Activated T-cell treated with anti-CD3 and anti-CD28 coated beads, Interleukin-2, amount 50 U/mL, for 4 hours (primary cell): Measurements from ENCODE around the gene STXBP5. TPM values are rescaled to one million over a fixed set of nuclear protein-coding genes. Genes with fewer than 3 reads are reported as not detected.
"Not testable (repeated sequence)": the region's sequence is repeated elsewhere in the genome, so short reads cannot be mapped to it uniquely, and the experiment has no call there.

Experiments
- ATAC-seq, 2 donors: fragments of 200-7000 bp; cut with Tn5 transposase; one replicate each; pipeline ENCODE4 v1.10.0; 2021
- DNase-seq: peaks from one replicate; pipeline ENCODE4 v3.0.0-alpha.2; 2020
- H3K27me3 Mint-ChIP-seq: one replicate; pipeline ENCODE4 v1.8.0; 2021; ENCODE audit warnings: low read depth, mixed read lengths
- H3K36me3 Mint-ChIP-seq: one replicate; pipeline ENCODE4 v1.8.0; 2022; ENCODE audit warnings: mixed read lengths; ENCODE audit not compliant: insufficient read depth
- H3K4me1 Mint-ChIP-seq: one replicate; pipeline ENCODE4 v1.8.0; 2021; ENCODE audit warnings: low read depth, mixed read lengths
- H3K4me3 Mint-ChIP-seq: one replicate; pipeline ENCODE4 v1.8.0; 2021; ENCODE audit warnings: mild to moderate bottlenecking, moderate library complexity, mixed read lengths
- H3K9me3 Mint-ChIP-seq: one replicate; pipeline ENCODE4 v1.8.0; 2021; ENCODE audit warnings: mixed read lengths
- total RNA-seq, 3 donors: library from RNA; stranded (reverse); gene quantifications; one replicate each; pipeline ENCODE4 v1.2.1, GENCODE V29; 2021

The STXBP5 gene
- total RNA-seq, 3 donors from 2014 or later = 18.4 to 19.7 (median 19.4) TPM

DNA sequence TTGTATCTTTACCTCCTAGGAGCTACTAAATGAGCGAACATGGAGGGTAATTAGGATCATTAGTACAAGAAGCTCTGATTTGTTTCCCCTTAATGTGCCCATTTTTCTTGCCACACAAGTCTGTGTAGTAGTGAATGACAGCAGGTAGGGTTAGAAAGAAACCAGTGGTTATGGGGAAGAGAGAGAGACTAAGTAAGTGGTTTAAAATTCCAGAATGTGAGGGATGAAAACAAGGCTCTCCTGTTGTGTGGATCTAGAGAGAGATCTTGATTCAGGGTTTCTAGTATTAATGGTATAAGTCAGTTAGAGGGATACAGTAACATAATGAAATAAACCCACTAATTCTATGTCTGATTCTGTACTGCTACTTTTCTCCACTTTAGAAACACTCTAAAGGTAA is 22.7 kb downstream of the STXBP5 start:
- no peaks in the 10 kb centered on the region for H3K9me3 Mint-ChIP-seq
- no peak for ATAC-seq
- DNase-seq = no peak
- H3K4me1 Mint-ChIP-seq = peaks cover 35% of the 10 kb centered on the region
- H3K4me3 Mint-ChIP-seq = no peak overlapping the region
- no peaks in the 10 kb centered on the region for H3K27me3 Mint-ChIP-seq
- peaks cover 18% of the 10 kb centered on the region for H3K36me3 Mint-ChIP-seq

DNA sequence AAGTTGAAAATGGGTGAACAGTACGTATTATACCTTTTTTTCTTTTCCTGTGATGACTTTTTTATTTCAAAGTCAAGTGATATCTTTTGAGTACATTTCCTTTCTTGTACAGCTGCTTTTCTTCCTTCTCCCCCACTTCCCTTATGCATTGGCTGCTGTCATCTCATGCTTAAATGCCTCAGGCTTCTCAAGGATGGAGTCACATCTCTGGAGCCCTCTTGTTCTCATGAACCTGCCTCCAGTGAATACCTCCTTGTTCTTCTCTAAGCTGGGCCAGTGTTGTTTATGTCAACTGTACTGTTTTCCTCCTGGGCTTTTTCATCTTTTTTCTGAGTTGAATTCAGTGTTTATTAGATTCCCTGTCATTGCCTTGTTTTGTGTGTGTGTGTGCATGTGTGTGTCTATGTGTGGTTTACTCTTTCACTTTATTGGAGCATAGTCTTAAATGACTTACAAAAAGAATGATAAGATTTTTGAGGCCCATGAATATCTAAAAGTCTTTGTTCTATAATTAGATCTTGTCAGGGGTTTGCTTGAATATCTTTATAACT is 23.6 kb downstream of the STXBP5 start:
- DNase-seq = no peak
- peak in 1 of 2 donors; percentile 18 for ATAC-seq
- Mint-ChIP-seq H3K27me3 (no peaks in the 10 kb centered on the region), H3K4me1 (peaks cover 26% of the 10 kb centered on the region), H3K9me3 (no peaks in the 10 kb centered on the region), H3K4me3 (no peak overlapping the region), H3K36me3 (peaks cover 14% of the 10 kb centered on the region)

DNA sequence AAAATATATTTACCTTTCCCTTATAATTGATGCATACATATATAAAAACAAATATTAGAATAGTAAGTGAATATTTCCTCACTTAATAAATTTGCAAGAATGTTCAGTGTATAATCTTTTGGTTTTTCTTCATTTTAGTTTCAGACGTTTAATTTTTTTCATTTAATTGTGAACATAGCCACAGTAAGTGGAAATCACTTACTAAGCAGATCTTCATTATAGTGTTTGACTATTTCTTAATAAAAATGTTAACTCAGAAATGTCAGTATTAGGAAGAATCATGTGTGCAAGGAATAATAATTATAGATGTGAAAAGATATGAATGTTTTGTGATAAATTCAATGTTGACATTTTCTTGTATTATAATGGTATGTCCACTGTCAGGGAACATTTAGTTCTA is 27.4 kb downstream of the STXBP5 start:
- Mint-ChIP-seq H3K4me1 (peaks cover 22% of the 10 kb centered on the region), H3K4me3 (no peak overlapping the region), H3K27me3 (no peaks in the 10 kb centered on the region), H3K9me3 (no peaks in the 10 kb centered on the region), H3K36me3 (peaks cover 8% of the 10 kb centered on the region)
- no peak for DNase-seq
- no peak for ATAC-seq

DNA sequence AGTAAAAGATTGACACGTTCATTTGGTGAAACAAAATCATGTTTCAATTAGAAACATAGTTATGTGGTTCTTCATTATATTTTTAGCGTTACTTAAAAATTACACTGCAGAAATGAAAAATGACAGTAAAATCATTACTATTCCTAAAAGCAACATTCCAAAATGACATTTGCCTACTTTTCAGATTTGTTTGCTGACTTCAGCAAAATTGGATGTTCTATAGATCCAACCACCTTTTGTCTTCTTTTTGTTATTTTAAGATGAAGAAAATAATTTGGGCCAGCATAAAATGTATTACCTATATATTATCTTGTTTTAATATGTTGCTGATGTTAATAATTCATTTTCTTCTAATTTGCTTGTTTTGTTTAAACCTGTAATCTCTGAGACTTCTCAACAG is 30.5 kb downstream of the STXBP5 start:
- Mint-ChIP-seq H3K9me3 (no peaks in the 10 kb centered on the region), H3K4me3 (no peak overlapping the region), H3K27me3 (no peaks in the 10 kb centered on the region), H3K4me1 (peaks cover 8% of the 10 kb centered on the region), H3K36me3 (peaks cover 26% of the 10 kb centered on the region)
- ATAC-seq (no peak), DNase-seq (no peak)

DNA sequence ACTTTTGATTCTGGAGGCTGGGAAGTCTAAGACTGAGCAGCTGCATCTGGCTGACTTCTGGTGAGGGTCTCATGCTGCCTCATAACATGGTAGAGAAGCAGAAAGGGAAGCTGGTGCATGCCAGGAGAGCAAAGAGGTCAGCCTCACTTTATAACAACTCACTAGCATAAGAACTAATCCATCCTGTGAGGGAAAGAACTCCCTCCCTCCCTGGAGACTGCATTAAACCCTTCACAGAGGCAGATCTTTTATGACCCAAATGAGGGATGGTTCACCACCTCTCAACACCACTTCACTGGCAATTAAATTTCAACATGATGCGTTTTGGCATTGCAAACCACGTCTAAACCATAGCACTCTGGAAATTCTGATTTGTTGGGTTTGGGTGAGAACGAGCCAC is 33.9 kb downstream of the STXBP5 start:
- H3K4me3 Mint-ChIP-seq = no peak overlapping the region
- H3K9me3 Mint-ChIP-seq = no peaks in the 10 kb centered on the region
- H3K4me1 Mint-ChIP-seq = peaks cover 2% of the 10 kb centered on the region
- ATAC-seq = no peak
- peaks cover 36% of the 10 kb centered on the region for H3K36me3 Mint-ChIP-seq
- H3K27me3 Mint-ChIP-seq = no peaks in the 10 kb centered on the region
- no peak for DNase-seq

DNA sequence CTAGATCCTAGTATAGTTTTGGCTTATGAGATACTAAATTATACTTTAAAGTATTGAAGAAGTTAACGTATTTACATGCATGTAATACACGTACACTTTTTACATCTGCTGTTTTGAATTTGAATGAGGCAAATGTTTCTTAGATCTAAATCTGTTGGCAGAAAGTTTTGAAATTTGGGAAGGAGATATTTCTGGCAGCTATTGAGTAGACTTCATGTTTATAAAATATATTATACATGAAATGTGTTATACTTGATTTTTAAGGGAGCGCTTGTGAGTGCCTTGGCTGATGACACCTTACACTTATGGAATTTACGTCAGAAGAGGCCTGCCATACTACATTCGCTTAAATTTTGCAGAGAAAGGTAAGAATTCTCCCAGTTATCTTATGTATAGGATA is 34.7 kb downstream of the STXBP5 start:
- ATAC-seq (no peak), DNase-seq (no peak)
- Mint-ChIP-seq H3K27me3 (no peaks in the 10 kb centered on the region), H3K9me3 (no peaks in the 10 kb centered on the region), H3K4me1 (peaks cover 2% of the 10 kb centered on the region), H3K4me3 (no peak overlapping the region), H3K36me3 (peaks cover 37% of the 10 kb centered on the region)

DNA sequence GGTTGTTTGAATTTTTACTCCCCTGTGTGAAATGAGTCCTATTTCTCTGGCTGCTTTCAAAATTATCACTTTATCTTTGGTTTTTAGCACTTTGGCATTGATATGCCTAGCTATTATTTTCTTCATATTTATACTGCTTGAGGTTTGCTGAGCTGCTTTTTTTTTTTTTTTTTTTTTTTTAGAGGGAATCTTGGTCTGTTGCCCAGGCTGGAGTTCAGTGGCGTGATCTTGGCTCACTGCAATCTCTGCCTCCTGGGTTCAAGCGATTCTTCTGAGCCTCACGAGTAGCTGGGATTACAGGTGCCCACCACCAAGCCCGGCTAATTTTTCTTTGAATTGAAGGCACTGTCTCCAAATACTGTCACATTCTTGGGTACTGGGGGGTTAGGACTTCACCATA is 40.6 kb downstream of the STXBP5 start:
- Mint-ChIP-seq H3K4me3 (no peak overlapping the region), H3K4me1 (peaks cover 4% of the 10 kb centered on the region), H3K27me3 (no peaks in the 10 kb centered on the region), H3K9me3 (no peaks in the 10 kb centered on the region), H3K36me3 (peaks cover 33% of the 10 kb centered on the region)
- DNase-seq (no peak), ATAC-seq (no peak)

DNA sequence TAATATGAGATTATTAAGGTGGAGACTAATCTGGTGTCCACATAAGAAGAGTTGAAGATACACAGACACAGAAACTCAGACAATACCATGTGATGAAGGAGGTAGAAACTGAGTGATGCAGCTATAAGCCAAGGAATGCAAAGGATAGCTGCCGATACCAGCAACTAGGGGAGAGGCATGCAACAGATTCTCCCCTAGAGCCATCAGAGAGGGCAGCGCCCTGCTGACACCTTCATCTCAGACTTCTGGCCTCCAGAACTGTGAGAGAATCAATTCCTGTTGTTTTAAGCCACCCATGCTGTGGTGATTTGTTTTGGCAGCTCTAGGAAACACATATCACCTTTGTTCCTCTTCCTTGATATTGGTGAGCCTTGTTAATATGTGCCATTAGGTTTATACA is 41.5 kb downstream of the STXBP5 start:
- Mint-ChIP-seq H3K27me3 (no peaks in the 10 kb centered on the region), H3K36me3 (peaks cover 36% of the 10 kb centered on the region)

DNA sequence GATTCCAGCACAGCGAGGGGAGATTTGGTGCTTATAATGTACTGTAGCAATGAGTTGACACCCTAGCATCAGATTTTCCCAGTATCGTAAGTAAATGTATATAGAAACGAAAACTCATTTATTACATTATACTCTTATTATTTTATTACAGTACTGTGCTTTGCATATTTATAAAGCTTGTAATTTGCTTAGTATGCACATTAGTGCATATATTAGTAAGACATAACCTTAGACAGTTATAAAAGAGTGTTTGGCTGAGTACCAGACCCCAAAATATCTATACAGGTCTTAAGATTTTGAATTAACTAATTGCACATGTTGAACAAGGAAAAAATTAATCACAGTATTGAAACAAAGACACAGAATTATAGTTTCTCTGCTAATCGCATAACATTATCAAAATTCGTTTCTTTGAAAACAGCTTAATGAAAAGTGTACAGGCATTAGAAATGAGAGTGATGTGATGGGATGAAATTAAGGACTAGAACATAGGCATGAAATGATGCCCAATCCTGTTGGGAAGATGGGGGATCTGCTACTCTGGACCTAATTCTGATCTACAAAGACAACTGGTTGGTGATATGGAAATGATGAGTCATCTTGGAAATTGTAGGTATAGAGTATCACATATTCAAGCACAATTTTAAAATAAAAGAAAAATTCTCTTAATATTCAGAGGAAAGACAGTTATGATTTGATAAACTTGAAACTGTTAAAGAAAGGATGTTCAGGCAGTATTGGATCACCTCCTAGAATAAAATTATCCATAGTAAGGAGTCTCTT is 42.8 kb downstream of the STXBP5 start:
- H3K4me1 Mint-ChIP-seq = peaks cover 2% of the 10 kb centered on the region
- H3K36me3 Mint-ChIP-seq = peaks cover 42% of the 10 kb centered on the region
- no peak overlapping the region for H3K4me3 Mint-ChIP-seq
- H3K27me3 Mint-ChIP-seq = no peaks in the 10 kb centered on the region
- no peaks in the 10 kb centered on the region for H3K9me3 Mint-ChIP-seq
- DNase-seq (no peak), ATAC-seq (no peak)

More for the DNA sequence above, 41.5 kb downstream of the STXBP5 start:
- DNase-seq = no peak
- Mint-ChIP-seq H3K4me3 (no peak overlapping the region), H3K4me1 (peaks cover 4% of the 10 kb centered on the region), H3K9me3 (no peaks in the 10 kb centered on the region)
- no peak for ATAC-seq

DNA sequence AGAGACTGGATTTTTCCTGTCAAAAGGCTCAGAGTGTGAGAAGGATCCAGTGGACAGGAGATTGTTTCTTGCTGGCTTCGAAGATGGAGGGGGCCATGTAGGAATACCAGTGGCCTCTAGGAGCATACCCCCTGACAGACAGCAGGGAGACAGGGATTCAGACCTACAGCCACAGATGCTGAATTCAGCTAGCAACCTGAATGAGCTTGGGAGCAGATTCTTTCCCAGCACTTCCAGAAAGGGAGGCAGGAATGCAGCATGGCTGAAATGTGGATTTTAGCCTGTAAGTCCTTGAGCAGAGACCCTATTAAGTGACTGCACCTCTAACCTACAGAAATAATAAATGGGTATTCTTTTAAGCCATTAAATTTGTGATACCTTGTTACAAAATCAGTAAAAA is 44.6 kb downstream of the STXBP5 start:
- Mint-ChIP-seq H3K9me3 (peaks cover 6% of the 10 kb centered on the region), H3K4me3 (no peak overlapping the region), H3K4me1 (peaks cover 2% of the 10 kb centered on the region), H3K36me3 (peaks cover 40% of the 10 kb centered on the region), H3K27me3 (no peaks in the 10 kb centered on the region)
- DNase-seq = no peak
- no peak for ATAC-seq

DNA sequence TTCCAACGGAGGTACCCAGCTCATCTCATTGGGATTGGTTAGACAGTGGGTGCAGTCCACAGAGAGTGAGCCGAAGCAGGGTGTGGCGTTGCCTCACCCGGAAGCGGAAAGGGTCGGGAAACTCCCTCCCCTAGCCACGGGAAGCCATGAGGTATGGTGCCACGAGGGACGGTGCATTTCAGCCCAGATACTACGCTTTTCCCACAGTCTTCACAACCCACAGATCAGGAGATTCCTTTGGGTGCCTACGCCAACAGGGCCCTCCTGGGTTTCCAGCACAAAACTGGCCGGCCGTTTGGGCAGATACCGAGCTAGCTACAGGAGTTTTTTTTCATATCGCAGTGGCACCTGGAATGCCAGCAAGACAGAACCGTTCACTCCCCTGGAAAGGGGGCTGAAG is 46.9 kb downstream of the STXBP5 start:
- H3K27me3 Mint-ChIP-seq = no peaks in the 10 kb centered on the region
- H3K4me3 Mint-ChIP-seq = no peak overlapping the region
- DNase-seq = no peak
- peaks cover 6% of the 10 kb centered on the region for H3K9me3 Mint-ChIP-seq
- H3K36me3 Mint-ChIP-seq = peaks cover 36% of the 10 kb centered on the region
- ATAC-seq = no peak
- H3K4me1 Mint-ChIP-seq = no peaks in the 10 kb centered on the region

DNA sequence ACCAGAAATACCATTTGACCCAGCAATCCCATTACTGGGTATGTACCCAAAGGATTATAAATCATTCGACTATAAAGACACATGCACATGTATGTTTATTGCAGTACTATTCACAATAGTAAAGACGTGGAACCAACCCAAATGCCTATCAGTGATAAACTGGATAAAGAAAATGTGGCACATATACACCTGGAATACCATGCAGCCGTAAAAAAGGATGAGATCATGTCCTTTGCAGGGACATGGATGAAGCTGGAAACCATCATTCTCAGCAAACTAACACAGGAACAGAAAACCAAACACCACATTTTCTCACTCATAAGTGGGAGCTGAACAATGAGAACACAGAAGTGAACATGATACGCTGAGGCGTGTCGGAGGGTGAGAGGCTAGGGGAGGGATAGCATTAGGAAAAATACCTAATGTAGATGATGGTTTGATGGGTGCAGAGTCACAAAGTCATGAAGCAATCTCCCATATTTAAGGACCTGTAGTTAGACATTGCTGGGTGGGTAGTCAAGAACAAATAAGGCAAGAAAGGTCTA is 50.8 kb downstream of the STXBP5 start:
- ATAC-seq, H3K27me3 Mint-ChIP-seq, H3K4me3 Mint-ChIP-seq, H3K9me3 Mint-ChIP-seq, DNase-seq, H3K4me1 Mint-ChIP-seq: not testable (repeated sequence)
- H3K36me3 Mint-ChIP-seq = peaks cover 24% of the 10 kb centered on the region

DNA sequence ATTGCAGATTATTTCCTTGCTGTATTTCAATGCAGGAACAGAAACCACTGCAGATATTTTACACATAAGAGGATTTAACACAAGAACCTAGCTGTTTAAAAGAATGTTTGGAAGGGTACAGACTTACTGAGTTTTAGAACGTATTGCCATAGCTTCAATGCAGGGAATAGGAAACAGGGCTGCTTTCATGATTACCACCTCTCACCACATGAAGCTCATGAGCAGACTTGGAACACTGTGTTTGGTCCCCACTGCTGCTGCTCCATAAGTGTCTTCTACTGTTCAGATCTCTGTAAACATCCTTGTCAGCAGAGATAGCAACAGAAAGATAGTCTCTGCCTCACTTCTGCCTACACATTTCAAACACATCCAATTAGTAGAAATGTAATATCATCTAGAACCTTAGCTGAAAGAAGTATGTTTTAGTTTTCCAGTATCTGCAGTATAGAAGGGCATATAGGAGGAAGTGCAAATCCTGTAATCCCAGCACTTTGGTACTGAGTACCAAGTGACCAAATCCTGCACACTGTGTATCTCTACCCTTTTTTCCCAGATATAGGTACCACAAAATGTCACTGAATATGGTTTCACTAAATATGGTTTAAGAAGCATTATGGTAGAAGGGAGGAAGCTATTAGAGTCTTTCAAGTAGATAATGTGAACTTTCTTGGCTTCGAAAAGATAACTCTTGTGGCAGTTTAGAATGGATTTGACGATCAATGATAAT is 51.9 kb downstream of the STXBP5 start:
- H3K4me1 Mint-ChIP-seq = no peaks in the 10 kb centered on the region
- ATAC-seq = no peak
- H3K36me3 Mint-ChIP-seq = peaks cover 15% of the 10 kb centered on the region
- no peak overlapping the region for H3K4me3 Mint-ChIP-seq
- no peak for DNase-seq
- H3K27me3 Mint-ChIP-seq = no peaks in the 10 kb centered on the region
- H3K9me3 Mint-ChIP-seq = peaks cover 6% of the 10 kb centered on the region

DNA sequence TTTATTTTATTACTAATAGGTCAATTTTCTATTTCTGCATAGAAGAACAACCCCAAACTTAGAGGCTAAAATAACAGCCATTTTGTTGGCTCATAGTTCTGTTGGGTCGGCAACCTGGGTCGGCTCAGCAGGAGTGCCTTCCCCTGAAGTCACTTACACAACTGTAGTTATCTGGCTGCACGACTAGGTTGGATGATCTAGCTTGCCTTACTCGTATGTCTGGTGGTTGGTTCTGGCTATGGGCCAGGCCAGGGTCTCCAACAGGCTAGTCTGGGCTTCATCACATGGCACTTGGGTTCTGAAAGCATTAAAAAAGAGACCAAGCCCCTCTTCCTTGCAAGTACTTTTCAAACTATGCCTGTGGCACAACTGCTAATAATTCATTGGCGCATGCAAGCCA is 53.5 kb downstream of the STXBP5 start:
- Mint-ChIP-seq H3K9me3 (peaks cover 6% of the 10 kb centered on the region), H3K27me3 (no peaks in the 10 kb centered on the region), H3K36me3 (peaks cover 8% of the 10 kb centered on the region), H3K4me3 (no peak overlapping the region), H3K4me1 (no peaks in the 10 kb centered on the region)
- DNase-seq (no peak), ATAC-seq (no peak)
